K562 (cell line): ENCODE measurements around the gene EPHA4. TPM values are rescaled to one million over a fixed set of nuclear protein-coding genes. Genes with fewer than 3 reads are reported as not detected.

Experiments
- ATAC-seq: fragments of 200-7000 bp; cut with Tn5 transposase; 3 replicates; pipeline ENCODE4 v1.9.1; 2020; ENCODE audit warnings: moderate library complexity
- BruUV-seq: library from RNA; stranded (reverse); fragments of 400-500 nt; replicated peaks from 2 replicates; lab custom pipeline; 2021; lab: Mats Ljungman, UMichigan
- CTCF ChIA-PET: fragments of 300-600 bp; formaldehyde crosslinking; extraction: SDS; loops from one replicate; lab custom pipeline; 2021; ENCODE audit warnings: low intra/inter-chr PET ratio; lab: Yijun Ruan, JAX
- POLR2A ChIA-PET: fragments of 300-600, 350-650 bp; sonication (Branson Sonifier 250); formaldehyde crosslinking; extraction: SDS; loops from one replicate; lab custom pipeline; 2021; ENCODE audit warnings: antibody characterized with exemption, inconsistent platforms; lab: Yijun Ruan, JAX
- DNase-seq, 4 experiments: peaks; one replicate each; pipeline versions ENCODE4 v3.0.0 to v3.0.0-alpha.2; 2011 to 2018; ENCODE audit warnings: low spot score in 3 of 4, mixed read lengths in 3 of 4; ENCODE audit errors: extremely low read depth in 1 of 4
- FAIRE-seq: peaks from 2 replicates; lab custom pipeline; 2011; peaks lifted over from hg19 to GRCh38; lab: Jason Lieb, UNC
- H2AFZ ChIP-seq: 2 replicates; pipeline ENCODE4 v1.6.0; 2011; ENCODE audit warnings: low read depth, low read length, control low read depth, inconsistent platforms
- H3K27ac ChIP-seq: fragments of 200-600 bp; 3 replicates; pipeline ENCODE4 v1.8.0; 2011; ENCODE audit warnings: low read depth, mild to moderate bottlenecking, control low read depth, inconsistent platforms, low read length, moderate library complexity, mixed read lengths; ENCODE audit errors: extremely low read depth
- H3K27me3 ChIP-seq, 2 experiments: fragments of 300-600 bp in 1 of 2; 2 replicates in 1 of 2; 3 replicates in 1 of 2; pipeline versions ENCODE4 v1.6.0 to v1.8.0; 2011; ENCODE audit warnings: inconsistent platforms in 2 of 2, low read length in 2 of 2, mild to moderate bottlenecking in 1 of 2, mixed read lengths in 1 of 2, moderate library complexity in 1 of 2; ENCODE audit not compliant: control insufficient read depth in 2 of 2, insufficient read depth in 2 of 2
- H3K36me3 ChIP-seq: fragments of 300-600 bp; 3 replicates; pipeline ENCODE4 v1.8.0; 2011; ENCODE audit warnings: mild to moderate bottlenecking, low read length, inconsistent platforms; ENCODE audit not compliant: control insufficient read depth, insufficient read depth
- H3K4me1 ChIP-seq, 2 experiments: fragments of 200-600 bp in 1 of 2; replicated peaks in 1 of 2; 2 replicates in 1 of 2; 3 replicates in 1 of 2; pipeline versions ENCODE4 v1.5.1 to v1.8.0; 2011; ENCODE audit warnings: inconsistent platforms in 2 of 2, low read length in 2 of 2, mild to moderate bottlenecking in 1 of 2, mixed read lengths in 1 of 2, moderate library complexity in 1 of 2; ENCODE audit not compliant: control insufficient read depth in 2 of 2, insufficient read depth in 2 of 2
- H3K4me2 ChIP-seq: 2 replicates; pipeline ENCODE4 v1.6.1; 2011; ENCODE audit warnings: low read length, control low read depth, inconsistent platforms, mixed read lengths; ENCODE audit not compliant: insufficient read depth
- H3K4me3 ChIP-seq: fragments of 200-600 bp; sonication (generic), shearing (Covaris generic); 2 replicates; pipeline ENCODE4 v1.5.1; 2016; ENCODE audit warnings: control low read depth, inconsistent platforms
- H3K79me2 ChIP-seq: fragments of 200-600 bp; 3 replicates; pipeline ENCODE4 v1.8.0; 2011; ENCODE audit warnings: low read length, inconsistent platforms; ENCODE audit not compliant: control insufficient read depth, insufficient read depth
- H3K9ac ChIP-seq, 2 experiments: 2 replicates each; pipeline versions ENCODE4 v1.6.0 to v1.6.1; 2011; ENCODE audit warnings: low read depth in 2 of 2, low read length in 2 of 2, control low read depth in 1 of 2, inconsistent platforms in 1 of 2, mild to moderate bottlenecking in 1 of 2, mixed read lengths in 1 of 2; ENCODE audit not compliant: insufficient read depth in 1 of 2
- H3K9me1 ChIP-seq: one replicate; pipeline ENCODE4 v1.6.0; 2011; ENCODE audit warnings: inconsistent platforms, mild to moderate bottlenecking, low read length, moderate library complexity; ENCODE audit not compliant: control insufficient read depth, insufficient read depth
- H3K9me3 ChIP-seq: replicated peaks from 2 replicates; pipeline ENCODE4 v1.5.1; 2011; ENCODE audit warnings: low read depth, low read length, inconsistent platforms; ENCODE audit not compliant: control insufficient read depth, insufficient read depth
- H4K20me1 ChIP-seq: replicated peaks from 2 replicates; pipeline ENCODE4 v1.6.1; 2011; ENCODE audit warnings: low read length, inconsistent platforms, mixed read lengths; ENCODE audit not compliant: control insufficient read depth, insufficient read depth
- FOXK2 ChIP-seq, 2 experiments: fragments of 450-650 bp; IDR thresholded peaks in 1 of 2; conservative IDR thresholded peaks in 1 of 2; 2 replicates each; pipeline ENCODE4 v1.6.1; 2016; ENCODE audit warnings: low read depth in 2 of 2, mild to moderate bottlenecking in 1 of 2
- KHSRP ChIP-seq: fragments of 450-650 bp; IDR thresholded peaks from 2 replicates; pipeline ENCODE4 v1.6.1; 2017
- LARP7 ChIP-seq: fragments of 450-650 bp; IDR thresholded peaks from 2 replicates; pipeline ENCODE4 v1.6.1; 2016
- MLX ChIP-seq, 2 experiments: fragments of 450-650 bp in 1 of 2; sonication (generic) in 1 of 2; formaldehyde crosslinking; conservative IDR thresholded peaks; 2 replicates each; pipeline versions ENCODE4 v1.4.0 to v1.8.1; 2020 to 2022; ENCODE audit warnings: mild to moderate bottlenecking in 1 of 2, missing genetic modification reagents in 1 of 2
- OTX1 ChIP-seq: fragments of 450-650 bp; formaldehyde crosslinking; IDR thresholded peaks from 2 replicates; pipeline ENCODE4 v1.4.0; 2022; ENCODE audit warnings: mild to moderate bottlenecking
- TBL1XR1 ChIP-seq, 2 experiments: IDR thresholded peaks; 2 replicates each; pipeline ENCODE4 v1.6.1; 2012; ENCODE audit warnings: improper control_type of control experiment in 2 of 2, low read length in 2 of 2, mild to moderate bottlenecking in 1 of 2
- VEZF1 ChIP-seq: fragments of 200-800 bp; sonication (Bioruptor generic); IDR thresholded peaks from 2 replicates; pipeline ENCODE4 v1.6.1; 2017; ENCODE audit warnings: missing genetic modification characterization, missing compliant biosample characterization
- ZBTB2 ChIP-seq: fragments of 450-650 bp; IDR thresholded peaks from 2 replicates; pipeline ENCODE4 v1.6.1; 2016; ENCODE audit warnings: antibody characterized with exemption
- ZNF785 ChIP-seq: fragments of 250-450 bp; sonication (Bioruptor Pico); IDR thresholded peaks from 2 replicates; pipeline ENCODE4 v1.4.0; 2020; ENCODE audit warnings: mild to moderate bottlenecking
- WGBS: fragments of 100-300 bp; shearing (Covaris generic); methylation state at CpG from one replicate; pipeline ENCODE4 v1.1.6; 2016; ENCODE audit warnings: low coverage, mixed read lengths; ENCODE audit not compliant: insufficient coverage; ENCODE audit errors: missing lambda C conversion rate; 5-methylcytosine and 5-hydroxymethylcytosine counted together
- in situ Hi-C: fragments of 300-500 bp; cut with MboI; formaldehyde crosslinking; loops from 4 replicates; pipeline ENCODE4 v1.15.0; 2018; ENCODE audit warnings: inconsistent platforms, mixed read lengths
- intact Hi-C: fragments of 100-400 bp; cut with micrococcal nuclease; formaldehyde crosslinking; loops from 2 replicates; pipeline ENCODE4 v1.14.2; 2022
- polyA plus RNA-seq, 8 experiments: library from polyadenylated mRNA; depleted of rRNA in 4 of 8; stranded (reverse) in 5 of 8; unstranded in 3 of 8; fragments of >200 nt; fragmentation: Nextera tagmentation in 2 of 8; fragmentation: Illumina TruSeq in 1 of 8; extraction: Ambion mirVana in 2 of 8; extraction: Trizol in 1 of 8; gene quantifications; 2 replicates each; pipeline versions ENCODE4 v1.2.1 to v1.2.3, GENCODE V29; 2011 to 2014; ENCODE audit warnings: inconsistent platforms in 1 of 8, missing spikeins in 1 of 8
- total RNA-seq, 7 experiments: library from RNA; depleted of rRNA in 6 of 7; stranded (reverse); fragments of >200 nt in 6 of 7; fragmentation: Illumina TruSeq in 2 of 7; extraction: Trizol in 2 of 7; gene quantifications; 2 replicates each; pipeline versions ENCODE4 v1.2.1 to v1.2.3, GENCODE V29; 2011 to 2021; ENCODE audit warnings: low replicate concordance in 1 of 7

EPHA4 gene
- total and polyA plus RNA-seq, 9 of the 15 experiments (the other 6 are each of a cell fraction or from before 2014, with no cell fraction given) = 0.07 to 0.09 (median 0.07) TPM; not detected in 6

- in situ Hi-C loops = no loop called here
- no peak for ATAC-seq
- Histone ChIP-seq H3K79me2 (no peaks in the 10 kb centered on the region), H3K36me3 (no peaks in the 10 kb centered on the region), H3K9me1 (no peaks in the 10 kb centered on the region), H2AFZ (no peak overlapping the region), H3K9ac (no peak overlapping the region), H3K4me1 (no peaks in the 10 kb centered on the region)
- no peak for DNase-seq
- no peak for FAIRE-seq
- POLR2A ChIA-PET = no interaction called here
- TF ChIP-seq VEZF1 (CRISPR knock-in tag) = no peak
- TF ChIP-seq KHSRP = no peak
- TF ChIP-seq, all 486 proteins: peak for 0
- Histone ChIP-seq H3K9me3 (no peaks in the 10 kb centered on the region), H3K27ac (no peak overlapping the region), H3K27me3 (no peaks in the 10 kb centered on the region), H4K20me1 (no peaks in the 10 kb centered on the region), H3K4me2 (no peak overlapping the region), H3K4me3 (no peak overlapping the region)
- no TSS peak for BruUV-seq
- intact Hi-C loops = no loop called here
- CTCF ChIA-PET = no interaction called here
These were observed 191.4 kb downstream of the EPHA4 start for GRCh38 chr2:221380686-221381085.

GRCh38 chr2:221380062-221380461 is 192.0 kb downstream of the EPHA4 start:
- no peaks in the 10 kb centered on the region for H3K9me3 ChIP-seq
- intact Hi-C loops = no loop called here
- POLR2A ChIA-PET = no interaction called here
- no peaks in the 10 kb centered on the region for H3K4me1 ChIP-seq
- WGBS = 3% methylated on average over 5 of the region's 5 CpGs
- H3K27me3 ChIP-seq = no peaks in the 10 kb centered on the region
- no peak for FAIRE-seq
- H2AFZ ChIP-seq = no peak overlapping the region
- no peak overlapping the region for H3K27ac ChIP-seq
- TF ChIP-seq OTX1 (no peak), ZBTB2 (no peak), TBL1XR1 (IDR thresholded peaks at IDR 0.05; ENCODE audit: low read length in 2 of 2) (no peak), LARP7 (no peak), FOXK2 (conservative IDR thresholded peaks at IDR 0.05 in 1 of 2, IDR thresholded peaks at IDR 0.05 in 1 of 2; ENCODE audit: low read depth in 2 of 2) (no peak), MLX (CRISPR knock-in tag; conservative IDR thresholded peaks at IDR 0.05) (no peak), ZNF785 (CRISPR knock-in tag) (no peak)
- no peak for ATAC-seq
- no peaks in the 10 kb centered on the region for H3K36me3 ChIP-seq
- in situ Hi-C loops = no loop called here
- no peaks in the 10 kb centered on the region for H3K9me1 ChIP-seq
- BruUV-seq = no TSS peak
- no peaks in the 10 kb centered on the region for H4K20me1 ChIP-seq
- CTCF ChIA-PET = no interaction called here
- no peaks in the 10 kb centered on the region for H3K79me2 ChIP-seq
- no peak overlapping the region for H3K9ac ChIP-seq
- no peak overlapping the region for H3K4me2 ChIP-seq
- DNase-seq = no peak
- H3K4me3 ChIP-seq = no peak overlapping the region
